Hepatocyte (in vitro differentiated cells): Measurements from ENCODE around the gene IDUA. TPM values are rescaled to one million over a fixed set of nuclear protein-coding genes. Genes with fewer than 3 reads are reported as not detected.

Experiments used
- DNase-seq: peaks from one replicate; pipeline ENCODE4 v3.0.0-alpha.2; 2016; ENCODE audit warnings: low spot score
- H2AFZ ChIP-seq: fragments of 200-600 bp; sonication (generic); 2 replicates; pipeline ENCODE4 v1.6.0; 2016; ENCODE audit warnings: antibody characterized with exemption, mild to moderate bottlenecking
- H3K27ac ChIP-seq: fragments of 200-600 bp; sonication (generic); 2 replicates; pipeline ENCODE4 v1.5.1; 2016; ENCODE audit warnings: mild to moderate bottlenecking
- H3K27me3 ChIP-seq: fragments of 200-600 bp; sonication (generic); 2 replicates; pipeline ENCODE4 v1.6.1; 2016
- H3K36me3 ChIP-seq: fragments of 200-600 bp; sonication (generic); replicated peaks from 2 replicates; pipeline ENCODE4 v1.5.1; 2016; ENCODE audit warnings: low read depth; ENCODE audit not compliant: insufficient read depth
- H3K4me1 ChIP-seq: fragments of 200-600 bp; sonication (generic); 2 replicates; pipeline ENCODE4 v1.5.1; 2016; ENCODE audit warnings: mild to moderate bottlenecking, moderate library complexity; ENCODE audit not compliant: insufficient read depth
- H3K4me2 ChIP-seq: fragments of 200-600 bp; sonication (generic); 2 replicates; pipeline ENCODE4 v1.6.0; 2016
- H3K4me3 ChIP-seq: fragments of 200-600 bp; sonication (generic); 2 replicates; pipeline ENCODE4 v1.5.1; 2016; ENCODE audit warnings: mild to moderate bottlenecking
- H3K79me2 ChIP-seq: fragments of 200-600 bp; sonication (generic); 2 replicates; pipeline ENCODE4 v1.6.0; 2017; ENCODE audit warnings: mild to moderate bottlenecking
- H3K9me2 ChIP-seq: fragments of 200-600 bp; sonication (generic); replicated peaks from 2 replicates; pipeline ENCODE4 v1.6.0; 2017; ENCODE audit warnings: mild to moderate bottlenecking; ENCODE audit not compliant: insufficient read depth
- H3K9me3 ChIP-seq: fragments of 200-600 bp; sonication (generic); 2 replicates; pipeline ENCODE4 v1.5.1; 2016; ENCODE audit warnings: low read depth, mild to moderate bottlenecking
- H4K20me1 ChIP-seq: fragments of 200-600 bp; sonication (generic); 2 replicates; pipeline ENCODE4 v1.6.0; 2016; ENCODE audit warnings: mild to moderate bottlenecking; ENCODE audit not compliant: insufficient read depth, poor library complexity, severe bottlenecking
- CTCF ChIP-seq: fragments of 200-600 bp; sonication (generic); IDR thresholded peaks from 2 replicates; pipeline ENCODE4 v1.5.1; 2016; ENCODE audit warnings: antibody characterized with exemption, mild to moderate bottlenecking; ENCODE audit not compliant: poor library complexity
- EZH2 ChIP-seq: fragments of 200-600 bp; sonication (generic); IDR thresholded peaks from 2 replicates; pipeline ENCODE4 v1.6.1; 2016; ENCODE audit warnings: antibody characterized with exemption, mild to moderate bottlenecking, borderline replicate concordance
- EZH2phosphoT487 ChIP-seq: fragments of 200-600 bp; sonication (generic); IDR thresholded peaks from one replicate; pipeline ENCODE4 v1.6.1; 2018; ENCODE audit warnings: antibody characterized with exemption, mild to moderate bottlenecking, low read depth, moderate library complexity; ENCODE audit not compliant: unreplicated experiment, severe bottlenecking
- WGBS: methylation state at CpG from one replicate; pipeline ENCODE4 v1.1.6; 2016; ENCODE audit warnings: low lambda C conversion rate; ENCODE audit errors: missing lambda C conversion rate; 5-methylcytosine and 5-hydroxymethylcytosine counted together
- polyA plus RNA-seq: library from polyadenylated mRNA; unstranded; fragments of >200 nt; fragmentation: Nextera tagmentation; extraction: Ambion mirVana; gene quantifications from 2 replicates; pipeline ENCODE4 v1.2.1, GENCODE V29; 2016
- total RNA-seq: library from RNA; depleted of rRNA; stranded (reverse); fragments of >200 nt; gene quantifications from 2 replicates; pipeline ENCODE4 v1.2.3, GENCODE V29; 2014

IDUA gene
- total and polyA plus RNA-seq, 2 experiments from 2014 or later = 13.1 to 82.6 TPM

GRCh38 chr4:971666-972500, 15.0 kb upstream of the IDUA start:
- no peaks in the 10 kb centered on the region for H3K9me3 ChIP-seq
- H3K27me3 ChIP-seq = no peaks in the 10 kb centered on the region
- no peak for DNase-seq
- H3K4me1 ChIP-seq = peaks cover 15% of the 10 kb centered on the region
- no peaks in the 10 kb centered on the region for H4K20me1 ChIP-seq
- H3K79me2 ChIP-seq = peaks cover 13% of the 10 kb centered on the region
- TF ChIP-seq CTCF (no peak), EZH2phosphoT487 (no peak), EZH2 (no peak)
- H3K4me3 ChIP-seq = peak overlapping the region; percentile 89
- H3K27ac ChIP-seq = no peak overlapping the region
- 81% methylated on average over 20 of the region's 24 CpGs for WGBS
- H2AFZ ChIP-seq = no peak overlapping the region
- H3K36me3 ChIP-seq = no peaks in the 10 kb centered on the region
- H3K9me2 ChIP-seq = no peaks in the 10 kb centered on the region
- peak overlapping the region; percentile 99 for H3K4me2 ChIP-seq

GRCh38 chr4:972651-973424, 14.0 kb upstream of the IDUA start:
- Histone ChIP-seq H3K27me3 (no peaks in the 10 kb centered on the region), H3K4me1 (peaks cover 15% of the 10 kb centered on the region), H2AFZ (no peak overlapping the region), H3K27ac (no peak overlapping the region), H3K4me2 (peak overlapping the region; percentile 99), H4K20me1 (no peaks in the 10 kb centered on the region), H3K4me3 (peak overlapping the region; percentile 89), H3K36me3 (no peaks in the 10 kb centered on the region), H3K9me2 (no peaks in the 10 kb centered on the region), H3K9me3 (no peaks in the 10 kb centered on the region), H3K79me2 (peaks cover 13% of the 10 kb centered on the region)
- TF ChIP-seq EZH2phosphoT487 (no peak), CTCF (no peak), EZH2 (no peak)
- peak; percentile 57 for DNase-seq
- WGBS = 2% methylated on average over 34 of the region's 65 CpGs

GRCh38 chr4:973431-974397, 13.1 kb upstream of the IDUA start, which contains the start of gene DGKQ:
Gene DGKQ, minus strand, starts transcription at chr4:973569. Its CDS starts 87 bp downstream, at chr4:973482.
- Histone ChIP-seq H2AFZ (peak within 1 kb of the TSS; percentile 45), H3K9me3 (no peaks in the 10 kb centered on the region), H3K79me2 (peaks cover 13% of the 10 kb centered on the region), H3K9me2 (no peaks in the 10 kb centered on the region), H3K4me3 (peak within 1 kb of the TSS; percentile 89), H4K20me1 (no peaks in the 10 kb centered on the region), H3K36me3 (no peaks in the 10 kb centered on the region), H3K27ac (no peak within 1 kb of the TSS), H3K27me3 (no peaks in the 10 kb centered on the region), H3K4me2 (peak within 1 kb of the TSS; percentile 99), H3K4me1 (peaks cover 15% of the 10 kb centered on the region)
- peak; percentile 95 for DNase-seq
- TF ChIP-seq CTCF = no peak
- TF ChIP-seq EZH2 = no peak
- 65% methylated on average over 46 of the region's 123 CpGs for WGBS
